Spleen (tissue), 11 donors: ENCODE data around the gene SELENOH. TPM values are rescaled to one million over a fixed set of nuclear protein-coding genes. Genes with fewer than 3 reads are reported as not detected.

Source experiments
- DNase-seq: peaks from one replicate; pipeline ENCODE4 v3.0.0-alpha.2; 2020
- H3K27ac ChIP-seq, 8 donors: fragments of 200-600 bp; sonication (generic) in 7 of 8; 1 replicate in 4 of 8; 2 replicates in 4 of 8; pipeline versions ENCODE4 v1.5.0 to v1.8.0; 2016 to 2021; ENCODE audit warnings: inconsistent platforms in 4 of 8, mild to moderate bottlenecking in 4 of 8, moderate library complexity in 1 of 8
- H3K27me3 ChIP-seq, 7 donors: fragments of 200-600 bp; sonication (generic) in 6 of 7; replicated peaks in 1 of 7; 1 replicate in 4 of 7; 2 replicates in 3 of 7; pipeline versions ENCODE4 v1.5.0 to v1.8.0; 2016 to 2021; ENCODE audit warnings: inconsistent platforms in 3 of 7, mild to moderate bottlenecking in 1 of 7
- H3K36me3 ChIP-seq, 6 donors: fragments of 200-600 bp; sonication (generic) in 5 of 6; 1 replicate in 4 of 6; 2 replicates in 2 of 6; pipeline versions ENCODE4 v1.5.0 to v1.8.0; 2016 to 2021; ENCODE audit warnings: inconsistent platforms in 2 of 6
- H3K4me1 ChIP-seq, 6 donors: fragments of 200-600 bp; sonication (generic) in 5 of 6; 1 replicate in 3 of 6; 2 replicates in 3 of 6; pipeline versions ENCODE4 v1.5.0 to v1.8.0; 2016 to 2021; ENCODE audit warnings: inconsistent platforms in 3 of 6
- H3K4me3 ChIP-seq, 8 donors: fragments of 200-600 bp; sonication (generic) in 7 of 8; 1 replicate in 4 of 8; 2 replicates in 4 of 8; pipeline versions ENCODE4 v1.5.0 to v1.8.0; 2016 to 2021; ENCODE audit warnings: inconsistent platforms in 4 of 8, mild to moderate bottlenecking in 4 of 8, moderate library complexity in 2 of 8
- H3K9me3 ChIP-seq, 8 donors: fragments of 200-600 bp; sonication (generic) in 7 of 8; 1 replicate in 4 of 8; 2 replicates in 4 of 8; pipeline versions ENCODE4 v1.5.0 to v1.8.0; 2016 to 2021; ENCODE audit warnings: inconsistent platforms in 4 of 8
- CTCF ChIP-seq, 11 experiments: fragments of 200-600 bp in 7 of 11; fragments of 450-650 bp in 4 of 11; sonication (generic) in 4 of 11; IDR thresholded peaks in 8 of 11; conservative IDR thresholded peaks in 3 of 11; 1 replicate in 7 of 11; 2 replicates in 4 of 11; pipeline versions ENCODE4 v1.4.0 to v1.8.0; 2016 to 2021; ENCODE audit warnings: antibody characterized with exemption in 11 of 11, inconsistent platforms in 4 of 11, mild to moderate bottlenecking in 1 of 11
- POLR2A ChIP-seq, 3 donors: fragments of 450-650 bp; IDR thresholded peaks; one replicate each; pipeline ENCODE4 v1.5.1; 2017; ENCODE audit warnings: antibody characterized with exemption in 3 of 3, mild to moderate bottlenecking in 1 of 3
- POLR2AphosphoS5 ChIP-seq, 3 donors: sonication (generic); formaldehyde crosslinking; IDR thresholded peaks; one replicate each; pipeline ENCODE4 v1.5.1; 2017; ENCODE audit warnings: antibody characterized with exemption in 3 of 3
- WGBS, 5 donors: extraction: QIAGEN DNeasy Blood & Tissue Kit in 3 of 5; methylation state at CpG; one replicate each; pipeline versions ENCODE4 v1.1.5 to v1.1.7; 2013 to 2018; 5-methylcytosine and 5-hydroxymethylcytosine counted together
- intact Hi-C: fragments of 100-400 bp; cut with DNase I; formaldehyde crosslinking; loops from one replicate; pipeline ENCODE4 v1.15.0; 2023; ENCODE audit warnings: low total_unique reads
- polyA plus RNA-seq, 3 donors: library from polyadenylated mRNA; stranded (reverse); fragments of 200-250 nt; gene quantifications; one replicate each; pipeline ENCODE4 v1.2.1, GENCODE V29; 2013
- total RNA-seq, 7 donors: library from RNA; depleted of rRNA in 3 of 7; stranded (reverse); fragments of >200 nt in 3 of 7; fragmentation: NEBNext Ultra II Directional in 4 of 7; extraction: Animal tissue kit (Norgen Biotek cat#: 25700) in 4 of 7; gene quantifications; one replicate each; pipeline versions ENCODE4 v1.1.0 to v1.2.1, GENCODE V29; 2016 to 2021
- donor health status: healthy with polysubstance abuse.
- donor health status: DM: no; HTN: no; CAD: no; lungs with moderate emphysema.
- donor health status: DM: no; HTN: no; CAD: no.
- donor health status: Bipolar disorder and iron deficiency.
- donor health status: healthy.
- donor health status: DM: no; HTN: no; CAD: no.
- donor health status: DM: yes; HTN: yes; CAD: no.

The SELENOH gene
- total and polyA plus RNA-seq, 10 donors, result 79.1 to 247 (median 115) TPM

GRCh38 chr11:57788703-57789088 is 47.4 kb downstream of the SELENOH start:
- H3K4me3 ChIP-seq, result no peak overlapping the region
- no peak for DNase-seq
- H3K27ac ChIP-seq, result peak overlapping the region in 4 of 8 donors; percentile 34 to 79 (median 68)
- H3K36me3 ChIP-seq, result peaks cover 0 to 10% (median 0%) of the 10 kb centered on the region in 6 donors
- TF ChIP-seq POLR2A (IDR thresholded peaks at IDR 0.05) (no peak), POLR2AphosphoS5 (IDR thresholded peaks at IDR 0.05) (no peak), CTCF (IDR thresholded peaks at IDR 0.05 in 8 of 11, conservative IDR thresholded peaks at IDR 0.05 in 3 of 11) (no peak)
- H3K9me3 ChIP-seq, result no peaks in the 10 kb centered on the region
- H3K4me1 ChIP-seq, result peaks cover 53 to 100% (median 83%) of the 10 kb centered on the region in 6 donors
- H3K27me3 ChIP-seq, result no peaks in the 10 kb centered on the region
- intact Hi-C loops, result no loop called here

GRCh38 chr11:57791321-57792059 is 50.2 kb downstream of the SELENOH start:
- WGBS, 5 donors, result 84 to 87% (median 85%) methylated on average over 22 of the region's 22 CpGs
- peak; percentile 82 for DNase-seq
- Histone ChIP-seq H3K4me1 (peaks cover 49 to 99% (median 83%) of the 10 kb centered on the region in 6 donors), H3K36me3 (peaks cover 0 to 37% (median 11%) of the 10 kb centered on the region in 6 donors), H3K9me3 (no peaks in the 10 kb centered on the region), H3K27ac (peak overlapping the region; percentile 82 to 93 (median 90)), H3K4me3 (peak overlapping the region in 2 of 8 donors; percentile 30 to 59), H3K27me3 (no peaks in the 10 kb centered on the region)
- TF ChIP-seq POLR2A (IDR thresholded peaks at IDR 0.05) (no peak), CTCF (IDR thresholded peaks at IDR 0.05 in 8 of 11, conservative IDR thresholded peaks at IDR 0.05 in 3 of 11) (no peak), POLR2AphosphoS5 (IDR thresholded peaks at IDR 0.05) (peak in 2 of 3 donors; percentile 28 to 40)
- intact Hi-C loops, result loop anchor here (10.0 kb wide), 1 partner anchor 127 kb away; the partner anchor contains the start of gene ZDHHC5

GRCh38 chr11:57792060-57792541 is 50.8 kb downstream of the SELENOH start:
- TF ChIP-seq POLR2A (IDR thresholded peaks at IDR 0.05), result peak in 1 of 3 donors; percentile 14
- TF ChIP-seq CTCF (IDR thresholded peaks at IDR 0.05 in 8 of 11, conservative IDR thresholded peaks at IDR 0.05 in 3 of 11), result no peak
- TF ChIP-seq POLR2AphosphoS5 (IDR thresholded peaks at IDR 0.05), result peak in 2 of 3 donors; percentile 22 to 87
- peak; percentile 96 for DNase-seq
- Histone ChIP-seq H3K4me1 (peaks cover 43 to 95% (median 80%) of the 10 kb centered on the region in 6 donors), H3K27ac (peak overlapping the region; percentile 82 to 93 (median 90)), H3K4me3 (peak overlapping the region in 4 of 8 donors; percentile 23 to 59 (median 27)), H3K36me3 (peaks cover 0 to 43% (median 16%) of the 10 kb centered on the region in 6 donors), H3K27me3 (no peaks in the 10 kb centered on the region), H3K9me3 (no peaks in the 10 kb centered on the region)
- 15 to 32% (median 22%) methylated on average over 7 of the region's 7 CpGs for WGBS, 5 donors
- intact Hi-C loops, result loop anchor here (10.0 kb wide), 1 partner anchor 127 kb away; the partner anchor contains the start of gene ZDHHC5

GRCh38 chr11:57792870-57793269 is 51.6 kb downstream of the SELENOH start:
- intact Hi-C loops, result loop anchor here (10.0 kb wide), 1 partner anchor 128 kb away; the partner anchor contains the start of gene ZDHHC5
- Histone ChIP-seq H3K27me3 (no peaks in the 10 kb centered on the region), H3K27ac (peak overlapping the region; percentile 82 to 93 (median 90)), H3K36me3 (peaks cover 0 to 51% (median 17%) of the 10 kb centered on the region in 6 donors), H3K4me1 (peaks cover 42 to 91% (median 76%) of the 10 kb centered on the region in 6 donors), H3K9me3 (no peaks in the 10 kb centered on the region), H3K4me3 (peak overlapping the region in 5 of 8 donors; percentile 6 to 59 (median 24))
- TF ChIP-seq POLR2A (IDR thresholded peaks at IDR 0.05) (peak in 1 of 3 donors; percentile 5), CTCF (IDR thresholded peaks at IDR 0.05 in 8 of 11, conservative IDR thresholded peaks at IDR 0.05 in 3 of 11) (no peak)
- no peak for DNase-seq
